DLD1 (cell line): Measurements from ENCODE around the gene ANXA10.

Experiments
- in situ Hi-C: cut with HindIII; loops from 2 replicates; pipeline ENCODE4 v1.10.0; 2017; ENCODE audit warnings: low sequenced_read_pairs

ANXA10 gene, protein sequence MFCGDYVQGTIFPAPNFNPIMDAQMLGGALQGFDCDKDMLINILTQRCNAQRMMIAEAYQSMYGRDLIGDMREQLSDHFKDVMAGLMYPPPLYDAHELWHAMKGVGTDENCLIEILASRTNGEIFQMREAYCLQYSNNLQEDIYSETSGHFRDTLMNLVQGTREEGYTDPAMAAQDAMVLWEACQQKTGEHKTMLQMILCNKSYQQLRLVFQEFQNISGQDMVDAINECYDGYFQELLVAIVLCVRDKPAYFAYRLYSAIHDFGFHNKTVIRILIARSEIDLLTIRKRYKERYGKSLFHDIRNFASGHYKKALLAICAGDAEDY

GRCh38 chr4:168092176-168092712 is at the start of gene ANXA10:
ANXA10 (plus strand) TSS chr4:168092537; CDS start chr4:168092701, 164 bp downstream.
- in situ Hi-C loops = no loop called here

GRCh38 chr4:168045354-168045753 is 47.0 kb upstream of the ANXA10 start:
- in situ Hi-C loops = no loop called here

DNA sequence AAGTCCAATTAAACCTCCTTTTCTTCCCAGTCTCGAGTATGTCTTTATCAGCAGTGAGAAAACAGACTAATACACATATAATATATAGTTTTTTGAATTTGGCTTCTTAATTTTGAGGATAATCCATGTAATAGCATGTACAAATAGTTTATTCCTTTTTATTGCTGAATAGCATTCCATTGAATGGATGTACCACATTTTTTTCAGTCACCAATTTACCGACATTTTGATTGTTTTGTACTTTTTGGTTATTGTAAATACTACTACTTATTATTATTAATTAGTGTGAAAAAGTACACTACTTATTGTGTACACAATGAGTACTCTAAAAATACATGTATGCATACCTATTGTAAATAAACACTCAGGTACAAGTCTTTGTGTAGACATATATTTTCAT is 42.3 kb upstream of the ANXA10 start:
- in situ Hi-C loops = no loop called here

DNA sequence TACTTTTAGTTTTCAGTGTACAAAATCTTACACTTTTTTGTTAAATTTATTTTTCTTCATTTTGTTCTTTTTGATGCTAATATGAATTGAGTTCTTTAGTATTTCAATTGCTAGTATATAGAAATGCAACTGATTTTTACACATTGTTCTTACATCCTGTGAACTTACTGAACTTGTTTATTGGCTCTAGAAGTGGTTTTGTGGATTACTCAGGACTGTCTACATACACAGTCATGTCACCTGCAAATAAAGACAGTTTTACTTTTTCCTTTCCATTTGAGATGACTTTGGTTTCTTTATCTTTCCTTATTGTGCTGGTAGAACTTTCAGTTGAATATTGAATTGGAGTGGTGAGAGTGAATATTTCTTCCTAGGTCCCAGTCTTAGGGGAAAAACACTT is 40.8 kb upstream of the ANXA10 start:
- in situ Hi-C loops = no loop called here

DNA sequence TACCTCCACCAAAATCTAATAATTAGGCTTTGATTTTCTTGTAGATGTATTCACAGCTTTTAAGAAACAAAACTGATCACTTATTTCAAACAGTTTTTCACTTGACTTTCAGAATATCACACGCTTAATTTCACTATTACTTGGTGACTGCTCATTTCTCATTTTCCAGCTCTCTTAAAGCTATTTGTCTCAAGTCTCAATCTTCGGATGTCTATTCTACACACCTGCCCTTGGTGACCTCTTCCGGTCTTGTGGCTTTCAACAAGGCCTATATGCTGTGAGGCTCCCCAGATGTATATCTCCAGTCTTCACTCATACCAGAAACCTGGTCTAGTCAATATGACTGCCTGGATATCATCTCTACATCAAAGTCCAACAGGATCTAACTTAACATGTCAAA is 34.9 kb upstream of the ANXA10 start:
- in situ Hi-C loops = no loop called here

- in situ Hi-C loops = no loop called here
Observed at GRCh38 chr4:168059251-168059650, 33.1 kb upstream of the ANXA10 start.

- in situ Hi-C loops = no loop called here
Observed at GRCh38 chr4:168063031-168063430, 29.3 kb upstream of the ANXA10 start.

DNA sequence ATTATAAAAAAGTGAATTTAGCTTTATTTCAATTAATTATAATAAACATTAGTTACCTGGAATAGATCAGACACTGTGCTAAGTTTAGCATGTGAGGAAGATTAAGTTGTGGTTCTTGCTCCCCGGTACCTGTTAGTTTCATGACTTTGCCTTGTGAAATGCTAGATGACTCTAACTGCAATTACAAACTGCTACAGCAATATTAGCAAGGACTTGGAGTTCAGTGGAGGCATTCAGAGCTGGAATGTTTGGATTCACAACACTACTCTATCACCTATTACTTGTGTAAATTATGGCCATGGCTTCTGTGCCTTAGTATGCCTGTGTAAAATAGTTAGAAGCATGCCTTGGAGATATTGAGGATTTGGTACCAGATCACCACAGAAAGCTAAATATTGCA is 21.4 kb upstream of the ANXA10 start:
- in situ Hi-C loops = no loop called here

GRCh38 chr4:168071304-168071703 is 21.0 kb upstream of the ANXA10 start:
- in situ Hi-C loops = no loop called here

DNA sequence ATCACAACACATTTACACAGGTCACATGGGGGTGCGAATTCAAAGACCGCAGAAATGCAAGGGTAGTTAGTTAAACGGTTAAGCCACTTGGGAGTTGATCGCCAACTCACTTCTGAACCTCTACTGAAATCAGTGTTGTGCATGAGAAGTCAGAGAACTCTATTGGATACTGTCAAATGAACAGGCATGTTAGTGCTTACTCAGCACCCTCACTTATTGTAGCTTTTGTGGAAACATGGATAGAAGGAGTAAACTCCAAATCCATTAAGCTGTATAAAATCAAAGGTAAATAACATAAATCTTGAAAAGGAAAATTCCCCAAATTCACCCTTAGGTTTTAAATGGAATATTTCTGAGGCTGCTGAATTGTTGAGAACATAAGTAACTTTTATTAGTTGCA is 17.5 kb upstream of the ANXA10 start:
- in situ Hi-C loops = no loop called here

GRCh38 chr4:168076989-168077725 is 15.2 kb upstream of the ANXA10 start:
- in situ Hi-C loops = no loop called here

DNA sequence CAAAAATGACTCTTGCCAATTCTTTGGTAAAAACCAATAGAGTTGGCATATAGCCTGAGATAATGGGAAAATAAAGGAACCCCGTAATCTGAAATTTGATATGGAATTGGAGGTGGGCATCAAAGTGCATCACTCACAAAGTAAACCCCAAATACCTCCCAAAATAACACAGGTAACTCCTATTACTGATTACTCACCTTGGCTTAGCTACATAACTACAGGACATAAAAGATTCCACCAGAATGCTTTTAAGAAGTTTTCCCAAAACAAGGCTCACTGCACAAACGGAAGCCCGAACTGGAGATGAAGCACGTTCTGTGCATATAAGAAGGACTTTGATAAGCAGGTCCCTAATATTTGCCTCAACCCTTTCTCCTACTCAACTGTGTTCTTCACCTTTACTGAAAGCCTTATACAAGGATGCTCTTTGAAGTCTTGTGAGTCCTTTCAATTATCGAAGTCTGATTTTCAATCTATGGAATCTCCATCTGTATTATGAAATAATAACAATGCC is 14.6 kb upstream of the ANXA10 start:
- in situ Hi-C loops = no loop called here

DNA sequence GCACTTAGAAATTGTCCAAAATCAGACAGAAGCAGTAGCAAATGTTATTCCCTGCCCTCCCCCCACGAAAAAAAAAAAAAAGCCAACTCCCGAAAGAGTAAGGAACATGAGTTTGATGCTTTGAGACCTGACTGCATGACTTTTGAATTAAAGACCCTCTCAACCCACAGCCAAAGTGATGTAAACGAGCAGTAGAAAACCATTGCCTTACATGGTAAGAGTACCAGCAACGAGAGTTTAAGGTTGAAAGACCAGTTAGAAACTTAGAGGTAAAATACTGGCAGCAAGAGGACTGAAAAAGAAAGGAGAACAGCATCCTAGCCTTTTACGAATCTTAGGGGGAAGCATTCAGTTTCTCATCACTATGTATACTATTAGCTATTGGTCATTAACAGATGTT is 10.0 kb upstream of the ANXA10 start:
- in situ Hi-C loops = no loop called here

GRCh38 chr4:168095776-168096406 is 3.6 kb downstream of the ANXA10 start:
- in situ Hi-C loops = no loop called here

DNA sequence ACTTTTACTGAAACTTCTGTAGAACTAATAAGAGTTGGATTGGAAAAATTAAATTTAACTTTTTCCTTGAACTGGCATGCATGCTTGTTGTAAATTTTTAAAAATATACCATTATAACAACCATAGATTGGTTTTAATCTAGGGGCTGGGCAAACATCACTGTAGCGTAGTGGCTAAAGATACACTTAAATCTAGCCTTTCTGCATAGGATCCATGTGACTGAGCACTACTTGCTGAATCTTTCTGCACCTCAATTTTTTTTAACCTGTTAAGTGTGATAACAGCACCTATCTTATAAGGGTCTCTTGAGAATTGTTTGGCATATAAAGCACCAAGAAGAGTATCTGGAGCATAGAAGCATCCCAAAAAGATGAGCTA is 4.1 kb downstream of the ANXA10 start:
- in situ Hi-C loops = no loop called here

DNA sequence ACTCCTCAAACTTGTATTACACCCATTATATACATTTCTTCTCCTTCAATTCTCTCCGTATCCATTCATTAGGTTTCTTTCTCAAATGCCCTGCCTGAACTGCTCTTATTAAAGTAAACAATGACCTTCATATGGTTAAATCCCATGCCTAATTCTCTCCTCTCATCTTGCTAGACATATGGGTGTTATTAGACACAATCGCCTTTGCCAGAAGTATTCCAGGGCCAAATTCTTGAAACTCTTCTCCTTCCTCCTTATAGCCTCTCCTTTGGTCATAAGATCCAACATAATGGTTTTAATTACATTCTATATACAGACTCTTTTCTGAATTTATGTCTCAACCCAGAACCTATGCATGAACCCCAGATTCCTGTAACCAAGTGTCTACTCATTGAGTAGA is 4.8 kb downstream of the ANXA10 start:
- in situ Hi-C loops = no loop called here

- in situ Hi-C loops = no loop called here
Observed at GRCh38 chr4:168098248-168098717, 5.9 kb downstream of the ANXA10 start.

- in situ Hi-C loops = no loop called here
Observed at GRCh38 chr4:168099195-168099594, 6.9 kb downstream of the ANXA10 start.

DNA sequence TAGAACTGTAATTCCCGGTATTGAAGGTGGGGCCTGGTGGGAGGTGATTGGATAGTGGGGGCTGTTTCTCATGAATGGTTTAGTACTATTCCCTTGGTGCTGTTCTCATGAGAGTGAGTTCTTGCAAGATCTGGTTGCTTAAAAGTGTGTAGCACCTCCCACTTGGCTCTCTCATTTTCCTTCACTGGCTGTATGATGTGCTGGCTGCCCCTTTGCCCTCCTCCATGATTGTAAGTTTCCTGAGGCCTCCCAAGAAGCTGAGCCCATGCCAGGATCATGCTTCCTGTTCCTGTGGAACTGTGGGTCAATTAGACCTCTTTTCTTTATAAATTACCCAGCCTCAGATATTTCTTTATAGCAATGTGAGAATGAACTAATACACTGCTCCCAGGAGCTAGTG is 8.7 kb downstream of the ANXA10 start:
- in situ Hi-C loops = no loop called here

- in situ Hi-C loops = no loop called here
Observed at GRCh38 chr4:168102403-168102802, 10.1 kb downstream of the ANXA10 start.

DNA sequence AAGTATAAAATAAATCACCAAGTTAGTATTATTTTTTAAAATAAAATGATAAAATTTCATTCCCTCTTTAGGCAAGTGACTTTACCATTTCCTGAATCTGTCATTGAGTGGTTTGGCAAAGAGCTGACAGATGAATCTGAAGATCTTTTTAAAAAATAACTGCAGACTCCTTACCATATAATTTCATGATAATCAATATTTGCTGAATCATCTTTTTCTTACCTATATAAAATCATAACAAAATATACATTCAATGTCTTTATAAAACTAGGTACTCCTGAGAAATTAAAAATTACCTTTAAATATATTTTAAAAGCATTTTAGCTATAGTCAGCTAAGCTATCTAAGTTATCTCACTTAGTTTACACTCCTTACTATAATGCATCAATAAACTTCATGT is 17.2 kb downstream of the ANXA10 start:
- in situ Hi-C loops = no loop called here
